ENCODE results near the gene SLAMF9. TPM values are rescaled to one million over a fixed set of nuclear protein-coding genes. Genes with fewer than 3 reads are reported as not detected.

SLAMF9 gene
- total RNA-seq, 1 experiment from 2014 or later = not detected

GRCh38 chr1:159936273-159936904 lies 17.6 kb downstream of the SLAMF9 start (continued):
- TF ChIP-seq ATF1 (CRISPR knock-in tag; IDR thresholded peaks at IDR 0.05) (no peak), ZNF232 (CRISPR knock-in tag; IDR thresholded peaks at IDR 0.05) (0 out of 2 replicates have a peak, but pooled peaks have one; percentile 21), PRRX2 (CRISPR knock-in tag; IDR thresholded peaks at IDR 0.05) (no peak), AFF4 (CRISPR knock-in tag; IDR thresholded peaks at IDR 0.05; ENCODE audit: borderline replicate concordance) (0 out of 2 replicates have a peak, but pooled peaks have one; percentile 44)
- TF ChIP-seq, protein P1, sequence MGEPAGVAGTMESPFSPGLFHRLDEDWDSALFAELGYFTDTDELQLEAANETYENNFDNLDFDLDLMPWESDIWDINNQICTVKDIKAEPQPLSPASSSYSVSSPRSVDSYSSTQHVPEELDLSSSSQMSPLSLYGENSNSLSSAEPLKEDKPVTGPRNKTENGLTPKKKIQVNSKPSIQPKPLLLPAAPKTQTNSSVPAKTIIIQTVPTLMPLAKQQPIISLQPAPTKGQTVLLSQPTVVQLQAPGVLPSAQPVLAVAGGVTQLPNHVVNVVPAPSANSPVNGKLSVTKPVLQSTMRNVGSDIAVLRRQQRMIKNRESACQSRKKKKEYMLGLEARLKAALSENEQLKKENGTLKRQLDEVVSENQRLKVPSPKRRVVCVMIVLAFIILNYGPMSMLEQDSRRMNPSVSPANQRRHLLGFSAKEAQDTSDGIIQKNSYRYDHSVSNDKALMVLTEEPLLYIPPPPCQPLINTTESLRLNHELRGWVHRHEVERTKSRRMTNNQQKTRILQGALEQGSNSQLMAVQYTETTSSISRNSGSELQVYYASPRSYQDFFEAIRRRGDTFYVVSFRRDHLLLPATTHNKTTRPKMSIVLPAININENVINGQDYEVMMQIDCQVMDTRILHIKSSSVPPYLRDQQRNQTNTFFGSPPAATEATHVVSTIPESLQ (CRISPR knock-in tag; IDR thresholded peaks at IDR 0.05) = no peak
- TF ChIP-seq, protein P2, sequence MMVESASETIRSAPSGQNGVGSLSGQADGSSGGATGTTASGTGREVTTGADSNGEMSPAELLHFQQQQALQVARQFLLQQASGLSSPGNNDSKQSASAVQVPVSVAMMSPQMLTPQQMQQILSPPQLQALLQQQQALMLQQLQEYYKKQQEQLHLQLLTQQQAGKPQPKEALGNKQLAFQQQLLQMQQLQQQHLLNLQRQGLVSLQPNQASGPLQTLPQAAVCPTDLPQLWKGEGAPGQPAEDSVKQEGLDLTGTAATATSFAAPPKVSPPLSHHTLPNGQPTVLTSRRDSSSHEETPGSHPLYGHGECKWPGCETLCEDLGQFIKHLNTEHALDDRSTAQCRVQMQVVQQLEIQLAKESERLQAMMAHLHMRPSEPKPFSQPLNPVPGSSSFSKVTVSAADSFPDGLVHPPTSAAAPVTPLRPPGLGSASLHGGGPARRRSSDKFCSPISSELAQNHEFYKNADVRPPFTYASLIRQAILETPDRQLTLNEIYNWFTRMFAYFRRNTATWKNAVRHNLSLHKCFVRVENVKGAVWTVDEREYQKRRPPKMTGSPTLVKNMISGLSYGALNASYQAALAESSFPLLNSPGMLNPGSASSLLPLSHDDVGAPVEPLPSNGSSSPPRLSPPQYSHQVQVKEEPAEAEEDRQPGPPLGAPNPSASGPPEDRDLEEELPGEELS (CRISPR knock-in tag; IDR thresholded peaks at IDR 0.05) = no peak

DNA sequence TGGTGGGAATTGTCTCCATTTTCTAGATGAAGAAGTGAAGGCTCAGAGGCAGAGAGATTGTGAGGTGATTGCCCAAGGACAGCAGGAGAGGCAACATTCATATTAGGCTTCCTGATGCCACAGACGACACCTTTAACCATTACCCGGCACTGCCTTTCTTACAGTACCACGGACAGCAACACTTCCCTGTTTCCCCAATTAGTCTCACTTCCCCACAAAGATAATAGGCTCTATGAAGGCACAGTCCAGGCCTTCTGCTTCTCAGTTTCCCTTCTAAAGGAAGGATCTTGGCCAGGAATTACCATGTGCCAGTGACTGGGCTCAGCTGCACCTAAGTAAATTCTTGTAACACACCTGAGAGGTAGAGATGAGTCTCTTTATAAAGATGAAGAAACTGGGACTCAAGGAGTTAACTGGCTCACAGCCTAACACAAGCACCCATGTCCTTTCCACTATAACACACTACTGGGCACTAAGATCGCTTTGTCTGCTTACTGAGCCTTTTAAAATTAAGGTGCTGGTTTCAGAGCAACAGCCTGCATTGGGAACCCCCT lies 18.2 kb downstream of the SLAMF9 start:
- POLR2A ChIA-PET = no interaction called here
- CTCF ChIA-PET = interaction anchor here (1.0 to 10.6 kb wide), 10 partner anchors 10 to 146 kb away, joined by 3 to 202 read pairs (median 4); partner anchors contain the start of genes CFAP45 and KCNJ9
- no peaks in the 10 kb centered on the region for H3K27me3 Mint-ChIP-seq (ENCODE audit: low read depth)
- ATAC-seq (no peak), DNase-seq (ENCODE audit: low spot score) (no peak)
- no peak overlapping the region for H3K27ac Mint-ChIP-seq
- peaks cover 24% of the 10 kb centered on the region for H3K4me1 Mint-ChIP-seq
- H3K9me3 Mint-ChIP-seq = no peaks in the 10 kb centered on the region
- peaks cover 22% of the 10 kb centered on the region for H3K36me3 Mint-ChIP-seq
- no peak overlapping the region for H3K4me3 Mint-ChIP-seq
- TF ChIP-seq CREM (CRISPR knock-in tag; IDR thresholded peaks at IDR 0.05) = no peak
- no peak for TF ChIP-seq MXD4 (CRISPR knock-in tag; IDR thresholded peaks at IDR 0.05; ENCODE audit: borderline replicate concordance)
- no peak for TF ChIP-seq E2F1 (CRISPR knock-in tag; IDR thresholded peaks at IDR 0.05)
- no peak for TF ChIP-seq PRRX2 (CRISPR knock-in tag; IDR thresholded peaks at IDR 0.05)
- no peak for TF ChIP-seq ZNF219 (CRISPR knock-in tag; IDR thresholded peaks at IDR 0.05; ENCODE audit: borderline replicate concordance)
- TF ChIP-seq ELF4 (CRISPR knock-in tag; IDR thresholded peaks at IDR 0.05; ENCODE audit: low read depth) = no peak
- TF ChIP-seq ETV6 (CRISPR knock-in tag; IDR thresholded peaks at IDR 0.05) = no peak
- no peak for TF ChIP-seq AFF4 (CRISPR knock-in tag; IDR thresholded peaks at IDR 0.05; ENCODE audit: borderline replicate concordance)
- TF ChIP-seq HMGA2 (CRISPR knock-in tag; IDR thresholded peaks at IDR 0.05) = no peak
- TF ChIP-seq SP1 (CRISPR knock-in tag; conservative IDR thresholded peaks at IDR 0.05) = no peak
- TF ChIP-seq PREB (CRISPR knock-in tag; IDR thresholded peaks at IDR 0.05; ENCODE audit: borderline replicate concordance) = no peak
- TF ChIP-seq, protein P3, sequence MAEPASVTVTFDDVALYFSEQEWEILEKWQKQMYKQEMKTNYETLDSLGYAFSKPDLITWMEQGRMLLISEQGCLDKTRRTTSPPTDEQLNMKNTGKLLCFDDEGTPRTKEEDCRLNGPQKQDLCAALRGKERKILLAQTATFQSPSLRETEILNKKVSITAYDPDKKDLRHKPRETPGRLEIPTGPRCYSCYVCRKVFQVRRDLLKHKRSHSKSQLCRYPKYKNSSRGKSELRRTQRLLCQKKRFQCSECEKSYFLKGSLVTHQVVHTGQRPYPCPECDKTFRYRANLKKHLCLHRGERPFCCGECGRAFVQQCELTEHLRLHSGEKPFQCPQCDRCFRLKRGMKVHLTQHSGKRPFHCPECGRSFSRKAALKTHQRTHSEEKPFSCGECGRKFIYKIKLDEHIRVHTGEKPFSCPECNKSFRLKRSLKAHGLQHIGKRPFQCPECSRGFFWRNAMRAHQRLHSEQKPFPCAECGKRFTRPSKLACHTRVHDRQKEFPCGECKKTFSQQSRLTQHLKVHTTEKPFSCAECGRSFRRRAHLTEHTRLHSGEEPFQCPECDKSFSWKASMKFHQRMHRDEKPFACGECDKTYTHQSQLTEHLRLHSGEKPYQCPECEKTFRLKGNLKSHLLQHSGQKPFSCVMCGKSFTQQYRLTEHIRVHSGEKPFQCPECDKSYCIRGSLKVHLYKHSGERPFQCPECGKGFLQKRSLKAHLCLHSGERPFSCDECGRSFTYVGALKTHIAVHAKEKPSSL (CRISPR knock-in tag; conservative IDR thresholded peaks at IDR 0.05) = no peak
